ENCODE data around the gene MCM10. TPM values are rescaled to one million over a fixed set of nuclear protein-coding genes. Genes with fewer than 3 reads are reported as not detected.

The MCM10 gene
- total and polyA plus RNA-seq, 2 of the 8 experiments (the other 6 are each of a cell fraction or from before 2014, with no cell fraction given) = 9.8 to 60.3 TPM

DNA sequence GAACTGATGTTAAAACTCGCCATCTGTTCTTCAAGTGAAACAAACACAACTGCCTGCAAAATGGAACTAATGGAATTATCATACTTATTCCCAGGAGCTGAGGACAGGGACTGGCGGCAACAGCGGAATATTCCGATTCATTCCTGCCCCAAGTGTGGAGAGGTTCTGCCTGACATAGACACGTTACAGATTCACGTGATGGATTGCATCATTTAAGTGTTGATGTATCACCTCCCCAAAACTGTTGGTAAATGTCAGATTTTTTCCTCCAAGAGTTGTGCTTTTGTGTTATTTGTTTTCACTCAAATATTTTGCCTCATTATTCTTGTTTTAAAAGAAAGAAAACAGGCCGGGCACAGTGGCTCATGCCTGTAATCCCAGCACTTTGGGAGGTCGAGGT is 24.7 kb upstream of the MCM10 start (continued):
- TF ChIP-seq, protein P1, sequence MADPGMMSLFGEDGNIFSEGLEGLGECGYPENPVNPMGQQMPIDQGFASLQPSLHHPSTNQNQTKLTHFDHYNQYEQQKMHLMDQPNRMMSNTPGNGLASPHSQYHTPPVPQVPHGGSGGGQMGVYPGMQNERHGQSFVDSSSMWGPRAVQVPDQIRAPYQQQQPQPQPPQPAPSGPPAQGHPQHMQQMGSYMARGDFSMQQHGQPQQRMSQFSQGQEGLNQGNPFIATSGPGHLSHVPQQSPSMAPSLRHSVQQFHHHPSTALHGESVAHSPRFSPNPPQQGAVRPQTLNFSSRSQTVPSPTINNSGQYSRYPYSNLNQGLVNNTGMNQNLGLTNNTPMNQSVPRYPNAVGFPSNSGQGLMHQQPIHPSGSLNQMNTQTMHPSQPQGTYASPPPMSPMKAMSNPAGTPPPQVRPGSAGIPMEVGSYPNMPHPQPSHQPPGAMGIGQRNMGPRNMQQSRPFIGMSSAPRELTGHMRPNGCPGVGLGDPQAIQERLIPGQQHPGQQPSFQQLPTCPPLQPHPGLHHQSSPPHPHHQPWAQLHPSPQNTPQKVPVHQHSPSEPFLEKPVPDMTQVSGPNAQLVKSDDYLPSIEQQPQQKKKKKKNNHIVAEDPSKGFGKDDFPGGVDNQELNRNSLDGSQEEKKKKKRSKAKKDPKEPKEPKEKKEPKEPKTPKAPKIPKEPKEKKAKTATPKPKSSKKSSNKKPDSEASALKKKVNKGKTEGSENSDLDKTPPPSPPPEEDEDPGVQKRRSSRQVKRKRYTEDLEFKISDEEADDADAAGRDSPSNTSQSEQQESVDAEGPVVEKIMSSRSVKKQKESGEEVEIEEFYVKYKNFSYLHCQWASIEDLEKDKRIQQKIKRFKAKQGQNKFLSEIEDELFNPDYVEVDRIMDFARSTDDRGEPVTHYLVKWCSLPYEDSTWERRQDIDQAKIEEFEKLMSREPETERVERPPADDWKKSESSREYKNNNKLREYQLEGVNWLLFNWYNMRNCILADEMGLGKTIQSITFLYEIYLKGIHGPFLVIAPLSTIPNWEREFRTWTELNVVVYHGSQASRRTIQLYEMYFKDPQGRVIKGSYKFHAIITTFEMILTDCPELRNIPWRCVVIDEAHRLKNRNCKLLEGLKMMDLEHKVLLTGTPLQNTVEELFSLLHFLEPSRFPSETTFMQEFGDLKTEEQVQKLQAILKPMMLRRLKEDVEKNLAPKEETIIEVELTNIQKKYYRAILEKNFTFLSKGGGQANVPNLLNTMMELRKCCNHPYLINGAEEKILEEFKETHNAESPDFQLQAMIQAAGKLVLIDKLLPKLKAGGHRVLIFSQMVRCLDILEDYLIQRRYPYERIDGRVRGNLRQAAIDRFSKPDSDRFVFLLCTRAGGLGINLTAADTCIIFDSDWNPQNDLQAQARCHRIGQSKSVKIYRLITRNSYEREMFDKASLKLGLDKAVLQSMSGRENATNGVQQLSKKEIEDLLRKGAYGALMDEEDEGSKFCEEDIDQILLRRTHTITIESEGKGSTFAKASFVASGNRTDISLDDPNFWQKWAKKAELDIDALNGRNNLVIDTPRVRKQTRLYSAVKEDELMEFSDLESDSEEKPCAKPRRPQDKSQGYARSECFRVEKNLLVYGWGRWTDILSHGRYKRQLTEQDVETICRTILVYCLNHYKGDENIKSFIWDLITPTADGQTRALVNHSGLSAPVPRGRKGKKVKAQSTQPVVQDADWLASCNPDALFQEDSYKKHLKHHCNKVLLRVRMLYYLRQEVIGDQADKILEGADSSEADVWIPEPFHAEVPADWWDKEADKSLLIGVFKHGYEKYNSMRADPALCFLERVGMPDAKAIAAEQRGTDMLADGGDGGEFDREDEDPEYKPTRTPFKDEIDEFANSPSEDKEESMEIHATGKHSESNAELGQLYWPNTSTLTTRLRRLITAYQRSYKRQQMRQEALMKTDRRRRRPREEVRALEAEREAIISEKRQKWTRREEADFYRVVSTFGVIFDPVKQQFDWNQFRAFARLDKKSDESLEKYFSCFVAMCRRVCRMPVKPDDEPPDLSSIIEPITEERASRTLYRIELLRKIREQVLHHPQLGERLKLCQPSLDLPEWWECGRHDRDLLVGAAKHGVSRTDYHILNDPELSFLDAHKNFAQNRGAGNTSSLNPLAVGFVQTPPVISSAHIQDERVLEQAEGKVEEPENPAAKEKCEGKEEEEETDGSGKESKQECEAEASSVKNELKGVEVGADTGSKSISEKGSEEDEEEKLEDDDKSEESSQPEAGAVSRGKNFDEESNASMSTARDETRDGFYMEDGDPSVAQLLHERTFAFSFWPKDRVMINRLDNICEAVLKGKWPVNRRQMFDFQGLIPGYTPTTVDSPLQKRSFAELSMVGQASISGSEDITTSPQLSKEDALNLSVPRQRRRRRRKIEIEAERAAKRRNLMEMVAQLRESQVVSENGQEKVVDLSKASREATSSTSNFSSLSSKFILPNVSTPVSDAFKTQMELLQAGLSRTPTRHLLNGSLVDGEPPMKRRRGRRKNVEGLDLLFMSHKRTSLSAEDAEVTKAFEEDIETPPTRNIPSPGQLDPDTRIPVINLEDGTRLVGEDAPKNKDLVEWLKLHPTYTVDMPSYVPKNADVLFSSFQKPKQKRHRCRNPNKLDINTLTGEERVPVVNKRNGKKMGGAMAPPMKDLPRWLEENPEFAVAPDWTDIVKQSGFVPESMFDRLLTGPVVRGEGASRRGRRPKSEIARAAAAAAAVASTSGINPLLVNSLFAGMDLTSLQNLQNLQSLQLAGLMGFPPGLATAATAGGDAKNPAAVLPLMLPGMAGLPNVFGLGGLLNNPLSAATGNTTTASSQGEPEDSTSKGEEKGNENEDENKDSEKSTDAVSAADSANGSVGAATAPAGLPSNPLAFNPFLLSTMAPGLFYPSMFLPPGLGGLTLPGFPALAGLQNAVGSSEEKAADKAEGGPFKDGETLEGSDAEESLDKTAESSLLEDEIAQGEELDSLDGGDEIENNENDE (IDR thresholded peaks at IDR 0.05; ENCODE audit: insufficient replicate concordance, low read length) = no peak
- TF ChIP-seq NANOG (IDR thresholded peaks at IDR 0.05; ENCODE audit: insufficient read depth, low read depth, low read length, poor library complexity, severe bottlenecking) = no peak
- TF ChIP-seq KDM4A (IDR thresholded peaks at IDR 0.05; ENCODE audit: low read depth, low read length, severe bottlenecking) = no peak
- no peak for TF ChIP-seq ZNF274 (IDR thresholded peaks at IDR 0.05; ENCODE audit: borderline replicate concordance, extremely low read depth, low read length)
- TF ChIP-seq CHD2 (IDR thresholded peaks at IDR 0.05; ENCODE audit: low read length) = no peak
- TF ChIP-seq BACH1 (IDR thresholded peaks at IDR 0.05; ENCODE audit: low read length) = no peak
- TF ChIP-seq RNF2 (IDR thresholded peaks at IDR 0.05; ENCODE audit: borderline replicate concordance, low read depth, low read length, missing control alignments, poor library complexity, severe bottlenecking) = no peak
- no peak for TF ChIP-seq TCF12 (IDR thresholded peaks at IDR 0.05; ENCODE audit: low read depth, low read length)
- TF ChIP-seq POLR2A (IDR thresholded peaks at IDR 0.05; ENCODE audit: control extremely low read depth in 1 of 2, low read depth in 2 of 2, low read length in 2 of 2) = no peak
- TF ChIP-seq, protein P2, sequence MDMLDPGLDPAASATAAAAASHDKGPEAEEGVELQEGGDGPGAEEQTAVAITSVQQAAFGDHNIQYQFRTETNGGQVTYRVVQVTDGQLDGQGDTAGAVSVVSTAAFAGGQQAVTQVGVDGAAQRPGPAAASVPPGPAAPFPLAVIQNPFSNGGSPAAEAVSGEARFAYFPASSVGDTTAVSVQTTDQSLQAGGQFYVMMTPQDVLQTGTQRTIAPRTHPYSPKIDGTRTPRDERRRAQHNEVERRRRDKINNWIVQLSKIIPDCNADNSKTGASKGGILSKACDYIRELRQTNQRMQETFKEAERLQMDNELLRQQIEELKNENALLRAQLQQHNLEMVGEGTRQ (IDR thresholded peaks at IDR 0.05; ENCODE audit: low read length) = no peak

Measured in H1 (cell line).